ENCODE results near the gene ZDHHC14. TPM values are rescaled to one million over a fixed set of nuclear protein-coding genes. Genes with fewer than 3 reads are reported as not detected.

Gene ZDHHC14
- total and polyA plus RNA-seq, 2 of the 8 experiments (the other 6 are each of a cell fraction or from before 2014, with no cell fraction given): 2.9 to 5.3 TPM

DNA sequence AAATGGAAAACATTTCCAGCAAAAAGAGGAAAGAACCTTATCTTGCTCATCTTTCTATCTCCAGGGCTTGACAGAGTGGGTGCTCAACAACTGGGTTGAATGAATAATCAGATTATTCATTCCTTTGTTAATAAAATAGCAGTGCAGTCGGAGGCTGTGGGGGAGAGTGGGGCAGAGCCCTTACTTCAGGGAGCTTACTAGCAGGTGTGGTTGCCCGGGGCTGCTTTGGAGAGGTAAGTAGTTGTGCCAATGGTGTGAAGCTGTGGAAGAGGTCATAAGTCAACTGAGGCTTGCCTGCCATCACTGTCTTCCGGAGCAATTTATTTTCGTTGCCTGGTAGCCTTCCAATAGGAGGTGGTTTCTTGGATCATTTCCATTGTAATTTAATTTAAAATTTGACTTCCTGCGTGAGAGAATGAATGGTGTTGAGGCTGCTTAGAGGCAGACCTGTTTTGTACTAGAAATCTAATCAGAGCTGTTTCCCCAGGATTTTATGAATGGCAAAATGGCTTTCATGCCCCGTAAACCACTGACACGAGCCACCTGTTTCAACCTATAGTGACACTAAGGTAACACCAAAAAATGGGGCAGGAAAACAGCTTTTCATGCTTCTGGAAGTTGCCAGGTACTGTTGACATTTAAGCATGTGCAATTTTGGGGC is 51.4 kb downstream of the ZDHHC14 start:
- Histone ChIP-seq H4K20me1 (replicated peaks in 1 of 2; ENCODE audit: control insufficient read depth in 1 of 2, insufficient read depth in 2 of 2, low read length in 2 of 2) (no peaks in the 10 kb centered on the region), H2BK12ac (ENCODE audit: low read depth, low read length) (no peak overlapping the region), H3K4me2 (ENCODE audit: insufficient read depth in 1 of 2, low read depth in 2 of 2, low read length in 2 of 2) (no peak overlapping the region), H4K5ac (ENCODE audit: insufficient read length, low read depth, low read length) (no peak overlapping the region), H3K4me1 (replicated peaks in 1 of 4; ENCODE audit: control insufficient read depth in 3 of 4, insufficient read depth in 4 of 4, low read length in 3 of 4) (peaks cover 6 to 16% (median 8%) of the 10 kb centered on the region in 4 experiments), H2BK5ac (ENCODE audit: low read depth, low read length) (no peak overlapping the region), H3K9ac (replicated peaks in 1 of 4; ENCODE audit: extremely low read depth in 1 of 4, low read depth in 3 of 4, low read length in 3 of 4) (no peak overlapping the region), H3K36me3 (ENCODE audit: control insufficient read depth in 2 of 4, insufficient read depth in 4 of 4, low read length in 3 of 4) (no peaks in the 10 kb centered on the region), H3K4ac (replicated peaks; ENCODE audit: insufficient read length, low read depth, low read length) (no peak overlapping the region), H2AK5ac (ENCODE audit: low read depth, low read length) (no peak overlapping the region), H3K23ac (ENCODE audit: insufficient read length) (no peak overlapping the region), H3K27me3 (replicated peaks in 1 of 4; ENCODE audit: control insufficient read depth in 3 of 4, extremely low read depth in 1 of 4, insufficient read depth in 3 of 4, low read length in 3 of 4) (no peaks in the 10 kb centered on the region), H3K27ac (ENCODE audit: low read depth, low read length) (no peak overlapping the region), H3K23me2 (ENCODE audit: low read depth, low read length) (peaks cover 2% of the 10 kb centered on the region; the same call in 1 of the 2 replicates), H2BK20ac (ENCODE audit: low read length) (no peak overlapping the region), H3K56ac (replicated peaks; ENCODE audit: insufficient read length, low read depth, low read length) (no peak overlapping the region), H4K8ac (ENCODE audit: extremely low read depth, insufficient read depth, low read length) (no peak overlapping the region), H2BK15ac (ENCODE audit: low read length) (no peak overlapping the region), H2BK120ac (replicated peaks; ENCODE audit: low read depth, low read length) (no peak overlapping the region), H4K91ac (replicated peaks; ENCODE audit: insufficient read length, low read length) (no peak overlapping the region), H3K14ac (ENCODE audit: insufficient read length) (no peak overlapping the region), H3K18ac (ENCODE audit: extremely low read depth, low read length) (no peak overlapping the region), H3K79me1 (ENCODE audit: low read depth, low read length) (no peaks in the 10 kb centered on the region; the same call in 1 of the 2 replicates), H3K9me3 (ENCODE audit: insufficient read depth in 2 of 2, low read depth in 1 of 2, low read length in 1 of 2) (no peaks in the 10 kb centered on the region), H3K4me3 (ENCODE audit: extremely low read depth in 1 of 4, insufficient read depth in 2 of 4, low read depth in 3 of 4, low read length in 4 of 4) (no peak overlapping the region), H2AFZ (ENCODE audit: low read length) (no peak overlapping the region), H3K79me2 (ENCODE audit: control insufficient read depth in 1 of 2, insufficient read depth in 2 of 2, low read length in 2 of 2) (no peaks in the 10 kb centered on the region)
- TF ChIP-seq PHF8 (conservative IDR thresholded peaks at IDR 0.05; ENCODE audit: low read depth, low read length) (no peak), JUND (IDR thresholded peaks at IDR 0.05; ENCODE audit: low read length) (no peak), SIX5 (IDR thresholded peaks at IDR 0.05; ENCODE audit: low read depth, low read length) (no peak), TEAD4 (IDR thresholded peaks at IDR 0.05; ENCODE audit: low read depth, low read length) (no peak), MAFK (IDR thresholded peaks at IDR 0.05; ENCODE audit: low read depth, low read length) (no peak)
- CTCF ChIA-PET (ENCODE audit: partially characterized antibody): interaction anchor here (0.7 to 1.3 kb wide), 2 partner anchors 10 to 499 kb away, joined by 3 read pairs; no protein-coding TSS in a partner anchor
- POLR2A ChIA-PET (ENCODE audit: partially characterized antibody): no interaction called here
- FAIRE-seq (no peak), DNase-seq (ENCODE audit: low read depth in 1 of 2, low spot score in 2 of 2) (no peak)
- WGBS, 2 experiments (ENCODE audit: extremely low coverage in 1 of 2, insufficient coverage in 1 of 2, insufficient read length in 1 of 2, insufficient replicate concordance in 2 of 2, low coverage in 1 of 2, low lambda C conversion rate in 2 of 2, missing lambda C conversion rate in 1 of 2): 87% methylated on average over 7 of the region's 7 CpGs; no CpG with 5 or more reads in 1 of the 2 experiments
